OCI-LY3 (cell line): ENCODE measurements around the gene UBE3A.

Experiments used
- H2AFZ ChIP-seq: fragments of 200-600, 300-600 bp; shearing (Covaris generic); 2 replicates; pipeline ENCODE4 v1.6.0; 2014; ENCODE audit warnings: antibody characterized with exemption, low read depth, low read length
- H3K27ac ChIP-seq: fragments of 200-600, 300-600 bp; sonication (generic); 2 replicates; pipeline ENCODE4 v1.5.1; 2014; ENCODE audit warnings: mild to moderate bottlenecking, low read length, moderate library complexity, mixed read lengths
- H3K27me3 ChIP-seq: fragments of 200-600, 300-600 bp; sonication (generic); 2 replicates; pipeline ENCODE4 v1.6.1; 2014; ENCODE audit warnings: low read depth, low read length, mixed read lengths
- H3K36me3 ChIP-seq: fragments of 200-600, 300-600 bp; sonication (generic); replicated peaks from 2 replicates; pipeline ENCODE3; 2014; ENCODE audit warnings: low read depth, low read length, mixed read lengths
- H3K4me1 ChIP-seq: fragments of 300-600, 200-600 bp; sonication (generic); 2 replicates; pipeline ENCODE4 v1.6.1; 2014; ENCODE audit warnings: low read length, mixed read lengths
- H3K4me2 ChIP-seq: fragments of 200-600, 300-600 bp; sonication (generic); 2 replicates; pipeline ENCODE4 v1.6.1; 2014; ENCODE audit warnings: low read length, mixed read lengths
- H3K4me3 ChIP-seq: fragments of 300-600, 200-600 bp; sonication (generic); 2 replicates; pipeline ENCODE4 v1.5.1; 2014; ENCODE audit warnings: antibody characterized with exemption, mild to moderate bottlenecking, low read length, moderate library complexity
- H3K79me2 ChIP-seq: fragments of 300-600, 200-600 bp; shearing (Covaris generic); 2 replicates; pipeline ENCODE4 v1.6.1; 2014; ENCODE audit warnings: mild to moderate bottlenecking, low read length, mixed read lengths
- H3K9ac ChIP-seq: fragments of 300-600, 200-600 bp; shearing (Covaris generic); 2 replicates; pipeline ENCODE4 v1.6.0; 2014; ENCODE audit warnings: mild to moderate bottlenecking, low read length, moderate library complexity
- H3K9me3 ChIP-seq: fragments of 200-600, 300-600 bp; shearing (Covaris generic); 2 replicates; pipeline ENCODE4 v1.6.1; 2014; ENCODE audit warnings: low read length, mixed read lengths; ENCODE audit not compliant: insufficient read depth
- H4K20me1 ChIP-seq: fragments of 200-600, 300-600 bp; sonication (generic); 2 replicates; pipeline ENCODE4 v1.6.1; 2016; ENCODE audit warnings: low read length, mixed read lengths; ENCODE audit not compliant: insufficient read depth
- CTCF ChIP-seq: fragments of 200-600, 300-600 bp; sonication (generic); IDR thresholded peaks from 2 replicates; pipeline ENCODE4 v1.5.1; 2014; ENCODE audit warnings: antibody characterized with exemption, low read length, low read depth
- EZH2phosphoT487 ChIP-seq: fragments of 200-600 bp; shearing (Covaris generic); IDR thresholded peaks from 2 replicates; pipeline ENCODE4 v1.6.1; 2018; ENCODE audit warnings: antibody characterized with exemption, mixed run types, low read depth

The UBE3A gene

GRCh38 chr15:25366058-25366457, 72.8 kb downstream of the UBE3A start:
- H3K27me3 ChIP-seq = no peaks in the 10 kb centered on the region
- H2AFZ ChIP-seq = no peak overlapping the region
- H3K4me2 ChIP-seq = no peak overlapping the region
- H3K79me2 ChIP-seq = peaks cover 72% of the 10 kb centered on the region
- no peak overlapping the region for H3K27ac ChIP-seq
- no peaks in the 10 kb centered on the region for H3K4me1 ChIP-seq
- peaks cover 41% of the 10 kb centered on the region for H3K36me3 ChIP-seq
- no peak overlapping the region for H3K9ac ChIP-seq
- H4K20me1 ChIP-seq = 0 out of 2 replicates have a peak, but pooled peaks cover 4% of the 10 kb centered on the region
- H3K4me3 ChIP-seq = no peak overlapping the region
- H3K9me3 ChIP-seq = no peaks in the 10 kb centered on the region
- TF ChIP-seq EZH2phosphoT487 = no peak
- TF ChIP-seq CTCF = no peak

GRCh38 chr15:25362545-25362944, 76.3 kb downstream of the UBE3A start:
- Histone ChIP-seq H3K36me3 (peaks cover 40% of the 10 kb centered on the region), H3K4me1 (no peaks in the 10 kb centered on the region), H2AFZ (no peak overlapping the region), H3K79me2 (peaks cover 56% of the 10 kb centered on the region), H3K4me2 (no peak overlapping the region), H4K20me1 (0 out of 2 replicates have a peak, but pooled peaks cover 4% of the 10 kb centered on the region), H3K27ac (no peak overlapping the region), H3K9ac (no peak overlapping the region), H3K27me3 (no peaks in the 10 kb centered on the region), H3K9me3 (no peaks in the 10 kb centered on the region), H3K4me3 (no peak overlapping the region)
- TF ChIP-seq CTCF (no peak), EZH2phosphoT487 (no peak)

GRCh38 chr15:25347707-25348106, 91.1 kb downstream of the UBE3A start:
- no peaks in the 10 kb centered on the region for H3K27me3 ChIP-seq
- no peak overlapping the region for H3K4me3 ChIP-seq
- TF ChIP-seq CTCF (no peak), EZH2phosphoT487 (no peak)
- peaks cover 7% of the 10 kb centered on the region; the same call in 1 of the 2 replicates for H3K79me2 ChIP-seq
- peaks cover 41% of the 10 kb centered on the region for H3K36me3 ChIP-seq
- no peak overlapping the region for H2AFZ ChIP-seq
- no peaks in the 10 kb centered on the region for H3K9me3 ChIP-seq
- no peak overlapping the region for H3K9ac ChIP-seq
- H4K20me1 ChIP-seq = no peaks in the 10 kb centered on the region
- H3K4me2 ChIP-seq = no peak overlapping the region
- no peak overlapping the region for H3K27ac ChIP-seq
- no peaks in the 10 kb centered on the region for H3K4me1 ChIP-seq

- Histone ChIP-seq H2AFZ (no peak overlapping the region), H3K27me3 (no peaks in the 10 kb centered on the region), H3K4me2 (no peak overlapping the region), H3K9ac (no peak overlapping the region), H3K4me1 (no peaks in the 10 kb centered on the region), H3K36me3 (peaks cover 39% of the 10 kb centered on the region), H3K79me2 (peaks cover 7% of the 10 kb centered on the region; the same call in 1 of the 2 replicates), H3K9me3 (no peaks in the 10 kb centered on the region), H3K27ac (no peak overlapping the region), H4K20me1 (no peaks in the 10 kb centered on the region), H3K4me3 (no peak overlapping the region)
- TF ChIP-seq CTCF (no peak), EZH2phosphoT487 (no peak)
Measured at GRCh38 chr15:25346371-25346770, 92.5 kb downstream of the UBE3A start.
